GM21576 (cell line): ENCODE measurements around the gene MUC6.
"Not testable (repeated sequence)": the region's sequence is repeated elsewhere in the genome, so short reads cannot be mapped to it uniquely, and the experiment has no call there.

Source experiments
- ATAC-seq: cut with Tn5 transposase; IDR thresholded peaks from one replicate; pipeline ENCODE4 v1.9.1; 2021; ENCODE audit warnings: mild to moderate bottlenecking, moderate library complexity; ENCODE audit not compliant: unreplicated experiment

MUC6 gene

GRCh38 chr11:1025410-1026162 lies 10.9 kb downstream of the MUC6 start:
- ATAC-seq = no peak

GRCh38 chr11:1024597-1025409 lies 11.7 kb downstream of the MUC6 start:
- no peak for ATAC-seq

GRCh38 chr11:1023811-1024596 lies 12.5 kb downstream of the MUC6 start:
- ATAC-seq = no peak

GRCh38 chr11:1022908-1023810 lies 13.4 kb downstream of the MUC6 start:
- ATAC-seq = no peak

- no peak for ATAC-seq
Observed at GRCh38 chr11:1022411-1022810, 14.1 kb downstream of the MUC6 start.

- no peak for ATAC-seq
Observed at GRCh38 chr11:1020211-1020905, 16.2 kb downstream of the MUC6 start.

GRCh38 chr11:1019321-1019910 lies 17.1 kb downstream of the MUC6 start:
- no peak for ATAC-seq

GRCh38 chr11:1018091-1018490 lies 18.4 kb downstream of the MUC6 start:
- ATAC-seq = no peak

GRCh38 chr11:1017269-1018005 lies 19.1 kb downstream of the MUC6 start:
- no peak for ATAC-seq

GRCh38 chr11:1016610-1017126 lies 19.9 kb downstream of the MUC6 start:
- not testable (repeated sequence) for ATAC-seq

- ATAC-seq = no peak
Observed at GRCh38 chr11:1015826-1016545, 20.5 kb downstream of the MUC6 start.

GRCh38 chr11:1015064-1015463 lies 21.5 kb downstream of the MUC6 start:
- ATAC-seq = no peak

GRCh38 chr11:1014276-1014675 lies 22.2 kb downstream of the MUC6 start:
- no peak for ATAC-seq

- no peak for ATAC-seq
Observed at GRCh38 chr11:1013631-1013935, 22.9 kb downstream of the MUC6 start.

- ATAC-seq = no peak
Observed at GRCh38 chr11:1012740-1013630, 23.5 kb downstream of the MUC6 start.

- ATAC-seq = no peak
Observed at GRCh38 chr11:1012291-1012690, 24.2 kb downstream of the MUC6 start.

- no peak for ATAC-seq
Observed at GRCh38 chr11:1011320-1011698, 25.2 kb downstream of the MUC6 start.
